GM23248 (cell line): ENCODE data around the gene OR51Q1. TPM values are rescaled to one million over a fixed set of nuclear protein-coding genes. Genes with fewer than 3 reads are reported as not detected.

Experiments used
- DNase-seq: peaks from one replicate; pipeline ENCODE4 v3.0.0-alpha.2; 2015
- H2AFZ ChIP-seq: fragments of 200-600 bp; sonication (generic); 2 replicates; pipeline ENCODE4 v1.6.1; 2016; ENCODE audit warnings: antibody characterized with exemption
- H3F3A ChIP-seq: fragments of 200-600 bp; sonication (generic); 2 replicates; pipeline ENCODE4 v1.6.1; 2016; ENCODE audit warnings: mild to moderate bottlenecking, antibody characterized with exemption, mixed run types; ENCODE audit not compliant: insufficient read depth
- H3K27ac ChIP-seq: fragments of 200-600 bp; sonication (generic); 2 replicates; pipeline ENCODE4 v1.5.1; 2016; ENCODE audit warnings: mild to moderate bottlenecking
- H3K27me3 ChIP-seq: fragments of 200-600 bp; sonication (generic); replicated peaks from 2 replicates; pipeline ENCODE4 v1.6.1; 2016; ENCODE audit warnings: mild to moderate bottlenecking; ENCODE audit not compliant: insufficient read depth
- H3K36me3 ChIP-seq: fragments of 200-600 bp; sonication (generic); 2 replicates; pipeline ENCODE4 v1.6.1; 2016; ENCODE audit warnings: low read depth, mild to moderate bottlenecking
- H3K4me1 ChIP-seq: fragments of 200-600 bp; sonication (generic); 2 replicates; pipeline ENCODE4 v1.6.1; 2016; ENCODE audit warnings: mild to moderate bottlenecking; ENCODE audit not compliant: insufficient read depth
- H3K4me2 ChIP-seq: fragments of 200-600 bp; sonication (generic); one replicate; pipeline ENCODE4 v1.6.1; 2016; ENCODE audit warnings: mild to moderate bottlenecking; ENCODE audit not compliant: unreplicated experiment
- H3K4me3 ChIP-seq: fragments of 200-600 bp; sonication (generic); 2 replicates; pipeline ENCODE4 v1.5.1; 2016; ENCODE audit warnings: mild to moderate bottlenecking
- H3K79me2 ChIP-seq: fragments of 200-600 bp; sonication (generic); 2 replicates; pipeline ENCODE4 v1.6.1; 2016; ENCODE audit warnings: mild to moderate bottlenecking; ENCODE audit not compliant: insufficient read depth
- H3K9ac ChIP-seq: fragments of 200-600 bp; sonication (generic); 2 replicates; pipeline ENCODE4 v1.6.1; 2016; ENCODE audit warnings: mild to moderate bottlenecking
- H3K9me2 ChIP-seq: fragments of 200-600 bp; sonication (generic); 2 replicates; pipeline ENCODE4 v1.6.1; 2016; ENCODE audit warnings: mixed run types, mild to moderate bottlenecking, moderate library complexity; ENCODE audit not compliant: insufficient read depth
- H3K9me3 ChIP-seq: fragments of 200-600 bp; sonication (generic); one replicate; pipeline ENCODE4 v1.6.1; 2017; ENCODE audit warnings: low read depth
- H4K20me1 ChIP-seq: fragments of 200-600 bp; sonication (generic); 2 replicates; pipeline ENCODE4 v1.6.0; 2016; ENCODE audit not compliant: insufficient read depth
- EZH2 ChIP-seq: fragments of 200-600 bp; sonication (generic); IDR thresholded peaks from 2 replicates; pipeline ENCODE4 v1.6.1; 2018; ENCODE audit warnings: antibody characterized with exemption, mild to moderate bottlenecking; ENCODE audit not compliant: insufficient read depth, poor library complexity, severe bottlenecking
- EZH2phosphoT487 ChIP-seq: fragments of 200-600 bp; sonication (generic); IDR thresholded peaks from 2 replicates; pipeline ENCODE4 v1.6.1; 2018; ENCODE audit warnings: antibody characterized with exemption, moderate library complexity, mild to moderate bottlenecking, low read depth; ENCODE audit not compliant: insufficient read depth
- WGBS, 2 experiments: methylation state at CpG; one replicate each; pipeline ENCODE4 v1.1.6; 2015 to 2017; ENCODE audit warnings: low lambda C conversion rate in 2 of 2, low coverage in 1 of 2; ENCODE audit errors: missing lambda C conversion rate in 2 of 2; 5-methylcytosine and 5-hydroxymethylcytosine counted together
- in situ Hi-C: fragments of 300-500 bp; cut with MboI; formaldehyde crosslinking; loops from 2 replicates; pipeline ENCODE4 v1.15.0; 2020
- polyA plus RNA-seq: library from polyadenylated mRNA; unstranded; fragments of >200 nt; fragmentation: Nextera tagmentation; extraction: Ambion mirVana; gene quantifications from 2 replicates; pipeline ENCODE4 v1.2.1, GENCODE V29; 2016
- total RNA-seq: library from RNA; depleted of rRNA; stranded (reverse); fragments of >200 nt; shearing (Covaris generic); gene quantifications from 2 replicates; pipeline ENCODE4 v1.2.3, GENCODE V29; 2014

Gene OR51Q1
- total and polyA plus RNA-seq, 2 experiments from 2014 or later = not detected

GRCh38 chr11:5390210-5390609, 31.7 kb upstream of the OR51Q1 start:
- Histone ChIP-seq H3K4me1 (no peaks in the 10 kb centered on the region), H4K20me1 (no peaks in the 10 kb centered on the region), H3K9me2 (no peaks in the 10 kb centered on the region), H3K79me2 (no peaks in the 10 kb centered on the region), H3K27me3 (peaks cover 6% of the 10 kb centered on the region; the same call in 1 of the 2 replicates), H3K4me3 (no peak overlapping the region), H3K36me3 (no peaks in the 10 kb centered on the region), H3K27ac (no peak overlapping the region), H3K4me2 (no peak overlapping the region), H2AFZ (no peak overlapping the region), H3K9me3 (no peaks in the 10 kb centered on the region), H3F3A (no peaks in the 10 kb centered on the region), H3K9ac (no peak overlapping the region)
- 32 to 39% methylated on average over 2 of the region's 2 CpGs for WGBS, 2 experiments
- TF ChIP-seq EZH2phosphoT487 (no peak), EZH2 (no peak)
- in situ Hi-C loops = loop anchor here (25.0 kb wide), 1 partner anchor 753 kb away; the partner anchor contains the start of genes OR51D1 and OR51E1
- DNase-seq = no peak

- no peaks in the 10 kb centered on the region for H3K79me2 ChIP-seq
- H3K9ac ChIP-seq = no peak overlapping the region
- H3K9me3 ChIP-seq = no peaks in the 10 kb centered on the region
- H3K4me2 ChIP-seq = no peak overlapping the region
- no peaks in the 10 kb centered on the region for H3K27me3 ChIP-seq
- no peak overlapping the region for H3K4me3 ChIP-seq
- in situ Hi-C loops = loop anchor here (25.0 kb wide), 1 partner anchor 757 kb away; the partner anchor contains the start of genes OR51D1 and OR51E1
- no peaks in the 10 kb centered on the region for H4K20me1 ChIP-seq
- no peak for DNase-seq
- H2AFZ ChIP-seq = no peak overlapping the region
- H3F3A ChIP-seq = no peaks in the 10 kb centered on the region
- H3K36me3 ChIP-seq = no peaks in the 10 kb centered on the region
- H3K9me2 ChIP-seq = no peaks in the 10 kb centered on the region
- H3K27ac ChIP-seq = no peak overlapping the region
- no peak for TF ChIP-seq EZH2phosphoT487
- TF ChIP-seq EZH2 = no peak
- no peaks in the 10 kb centered on the region for H3K4me1 ChIP-seq
Measured at GRCh38 chr11:5394091-5394490, 27.8 kb upstream of the OR51Q1 start.

- no peaks in the 10 kb centered on the region for H3K9me3 ChIP-seq
- in situ Hi-C loops = loop anchor here (25.0 kb wide), 1 partner anchor 762 kb away; the partner anchor contains the start of genes OR51D1 and OR51E1
- H3K36me3 ChIP-seq = no peaks in the 10 kb centered on the region
- H4K20me1 ChIP-seq = no peaks in the 10 kb centered on the region
- H3K27ac ChIP-seq = no peak overlapping the region
- no peak overlapping the region for H3K4me2 ChIP-seq
- no peak overlapping the region for H2AFZ ChIP-seq
- H3K9ac ChIP-seq = no peak overlapping the region
- H3K9me2 ChIP-seq = no peaks in the 10 kb centered on the region
- no peaks in the 10 kb centered on the region for H3K4me1 ChIP-seq
- no peaks in the 10 kb centered on the region for H3F3A ChIP-seq
- H3K79me2 ChIP-seq = no peaks in the 10 kb centered on the region
- no peaks in the 10 kb centered on the region for H3K27me3 ChIP-seq
- DNase-seq = no peak
- TF ChIP-seq EZH2phosphoT487 (no peak), EZH2 (no peak)
- no peak overlapping the region for H3K4me3 ChIP-seq
Measured at GRCh38 chr11:5398936-5399335, 23.0 kb upstream of the OR51Q1 start.

GRCh38 chr11:5405173-5405572, 16.7 kb upstream of the OR51Q1 start:
- Histone ChIP-seq H4K20me1 (no peaks in the 10 kb centered on the region), H3K4me1 (no peaks in the 10 kb centered on the region), H2AFZ (no peak overlapping the region), H3K27ac (no peak overlapping the region), H3K27me3 (peaks cover 5% of the 10 kb centered on the region), H3K9me2 (no peaks in the 10 kb centered on the region), H3K36me3 (no peaks in the 10 kb centered on the region), H3F3A (no peaks in the 10 kb centered on the region), H3K9me3 (no peaks in the 10 kb centered on the region), H3K4me3 (no peak overlapping the region), H3K4me2 (no peak overlapping the region), H3K79me2 (no peaks in the 10 kb centered on the region), H3K9ac (no peak overlapping the region)
- no peak for DNase-seq
- no peak for TF ChIP-seq EZH2
- no peak for TF ChIP-seq EZH2phosphoT487
- in situ Hi-C loops = no loop called here

GRCh38 chr11:5420993-5421392, 918 bp upstream of the OR51Q1 start:
- Histone ChIP-seq H3K4me3 (no peak overlapping the region), H3K36me3 (no peaks in the 10 kb centered on the region), H3K27me3 (no peaks in the 10 kb centered on the region; the same call in 1 of the 2 replicates), H3F3A (no peaks in the 10 kb centered on the region), H3K4me2 (no peak overlapping the region), H3K4me1 (no peaks in the 10 kb centered on the region), H3K27ac (no peak overlapping the region), H3K9ac (no peak overlapping the region), H3K9me3 (no peaks in the 10 kb centered on the region), H4K20me1 (no peaks in the 10 kb centered on the region), H3K79me2 (no peaks in the 10 kb centered on the region), H2AFZ (no peak overlapping the region), H3K9me2 (no peaks in the 10 kb centered on the region)
- in situ Hi-C loops = no loop called here
- no peak for DNase-seq
- TF ChIP-seq EZH2phosphoT487 (no peak), EZH2 (no peak)
- 33 to 40% methylated on average over 5 of the region's 5 CpGs for WGBS, 2 experiments
